ACHN (cell line): ENCODE results near the gene HDGFL3.
"Not testable (repeated sequence)": the region's sequence is repeated elsewhere in the genome, so short reads cannot be mapped to it uniquely, and the experiment has no call there.

ENCODE experiments used
- DNase-seq: peaks from one replicate; pipeline ENCODE4 v3.0.0-alpha.2; 2015
- in situ Hi-C: cut with HindIII; loops from 2 replicates; pipeline ENCODE4 v1.10.0; 2017; ENCODE audit warnings: low sequenced_read_pairs, low pct_ligation_motif_present, low pct_unique_long_range_greater_than_20kb

The HDGFL3 gene

GRCh38 chr15:83155942-83156341 is 51.7 kb downstream of the HDGFL3 start:
- in situ Hi-C loops, result no loop called here
- DNase-seq, result no peak

DNA sequence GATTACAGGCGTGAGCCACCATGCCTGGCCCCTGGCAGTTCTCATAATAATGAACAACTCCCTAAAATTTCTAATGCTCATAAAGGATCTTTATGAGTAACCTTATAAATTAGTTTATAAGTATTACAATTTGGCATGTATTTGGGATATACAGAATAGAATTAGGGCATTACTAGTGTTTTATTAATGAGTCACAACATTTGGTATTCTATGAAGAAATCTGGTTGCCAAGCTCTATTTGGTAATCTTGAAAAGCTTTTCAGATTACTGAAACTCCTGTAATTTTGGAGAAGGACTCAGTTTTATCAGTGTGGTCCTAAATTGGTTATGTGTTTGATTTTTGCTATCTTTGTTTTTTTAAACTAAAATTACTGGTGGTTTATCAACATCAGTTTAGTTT is 54.3 kb downstream of the HDGFL3 start:
- in situ Hi-C loops, result no loop called here
- no peak for DNase-seq

DNA sequence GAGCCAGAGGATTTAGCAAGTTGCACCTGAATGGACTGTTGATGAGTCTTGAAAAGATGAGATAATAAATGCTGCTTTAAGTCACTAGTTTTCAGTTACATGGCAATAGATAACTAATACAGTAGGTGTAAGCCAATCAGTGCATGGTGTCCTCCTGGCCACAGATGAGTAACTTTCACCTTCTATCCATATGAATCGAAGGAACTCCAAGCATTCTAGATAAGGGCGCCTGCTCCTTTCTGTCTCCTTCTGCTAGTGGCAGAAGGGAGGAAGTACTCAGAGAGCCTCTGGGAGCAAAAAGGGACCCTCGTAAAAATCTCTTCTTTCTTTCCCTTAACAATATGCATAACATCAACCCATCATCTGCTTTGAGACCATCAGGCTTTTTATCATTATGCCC is 62.9 kb downstream of the HDGFL3 start:
- DNase-seq, result no peak
- in situ Hi-C loops, result no loop called here

GRCh38 chr15:83142151-83142550 is 65.5 kb downstream of the HDGFL3 start:
- in situ Hi-C loops, DNase-seq: not testable (repeated sequence)

- in situ Hi-C loops, result no loop called here
- no peak for DNase-seq
These were observed 74.6 kb downstream of the HDGFL3 start for GRCh38 chr15:83132861-83133523.

GRCh38 chr15:83129791-83130190 is 77.8 kb downstream of the HDGFL3 start:
- DNase-seq, result no peak
- in situ Hi-C loops, result no loop called here

DNA sequence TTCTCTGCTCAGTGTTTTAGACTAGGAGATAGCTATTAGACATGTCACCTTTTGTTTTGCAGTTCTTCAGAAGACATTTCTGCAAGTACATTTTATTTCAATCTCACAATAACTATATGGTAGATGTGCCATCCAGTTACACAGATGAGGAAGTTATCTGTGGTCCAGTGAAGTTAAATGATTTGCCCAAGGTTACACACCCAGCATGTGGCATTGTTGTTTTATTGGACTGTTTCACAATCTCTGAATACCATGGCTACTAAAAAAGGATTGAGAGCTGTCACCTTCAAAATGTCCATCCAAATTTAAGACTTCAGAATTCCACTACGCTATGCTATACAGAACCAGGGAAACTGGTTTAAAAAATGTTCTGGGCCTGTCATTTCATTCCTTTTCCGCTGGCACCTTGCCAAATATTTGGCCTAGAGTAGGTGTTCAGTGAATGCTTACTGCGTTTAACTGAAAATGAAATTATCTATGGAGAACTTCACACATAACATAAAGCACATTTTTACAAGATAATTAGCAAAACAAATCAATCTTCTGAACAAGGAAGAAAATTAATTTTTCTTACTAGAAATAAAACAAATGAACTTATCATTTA is 80.0 kb downstream of the HDGFL3 start:
- in situ Hi-C loops, result no loop called here
- DNase-seq, result no peak

- no peak for DNase-seq
- in situ Hi-C loops, result no loop called here
These were observed 84.1 kb downstream of the HDGFL3 start for GRCh38 chr15:83123529-83123928.

DNA sequence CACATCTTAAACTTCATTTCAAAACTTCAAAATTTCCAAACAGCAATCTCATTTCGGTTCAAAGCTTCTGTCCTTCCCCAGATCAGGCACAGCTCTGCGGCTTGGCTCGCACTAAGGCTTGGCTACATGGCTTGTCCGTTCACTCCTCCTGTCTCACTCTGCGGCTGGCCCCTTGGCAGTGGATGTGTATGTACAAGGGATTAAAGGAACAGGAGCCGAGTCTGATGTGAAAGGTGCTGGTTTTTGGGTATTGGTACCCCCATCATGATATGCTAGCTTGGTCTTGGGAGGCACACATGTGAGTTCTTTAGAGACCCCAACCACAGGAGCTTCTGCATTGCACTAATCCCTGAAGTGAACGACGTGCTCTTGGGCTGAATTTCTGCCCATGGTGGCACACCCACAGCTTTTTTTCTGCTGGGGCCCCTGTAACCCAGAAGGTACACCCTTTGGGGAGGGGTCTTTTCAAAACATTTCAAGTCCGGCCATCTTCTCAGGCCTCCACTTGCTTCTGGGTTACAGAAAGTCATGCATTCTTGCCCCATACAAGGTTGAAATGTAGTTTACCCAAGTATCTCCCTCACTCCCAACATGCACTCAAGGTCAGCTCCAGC is 87.5 kb downstream of the HDGFL3 start:
- no peak for DNase-seq
- in situ Hi-C loops, result no loop called here

DNA sequence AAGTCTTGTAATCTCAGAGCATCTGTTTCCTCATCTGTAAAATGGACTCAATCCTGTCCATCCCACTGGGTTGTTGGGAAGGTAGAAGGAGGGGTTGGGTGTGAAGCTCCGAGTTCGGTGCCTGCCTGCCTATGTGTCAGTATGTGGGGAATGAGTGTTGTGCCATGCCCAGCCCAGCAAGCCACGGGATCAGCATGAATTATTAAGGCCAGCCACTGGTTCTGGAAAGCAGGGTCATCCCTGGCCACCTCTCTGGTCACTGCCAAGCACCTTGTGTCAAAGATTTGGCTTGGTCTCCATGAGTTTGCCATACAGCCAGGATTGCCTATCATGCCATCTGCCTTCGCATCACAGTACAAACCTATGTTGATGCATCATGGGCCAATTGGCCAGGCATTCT is 88.7 kb downstream of the HDGFL3 start:
- in situ Hi-C loops, result no loop called here
- DNase-seq, result no peak

DNA sequence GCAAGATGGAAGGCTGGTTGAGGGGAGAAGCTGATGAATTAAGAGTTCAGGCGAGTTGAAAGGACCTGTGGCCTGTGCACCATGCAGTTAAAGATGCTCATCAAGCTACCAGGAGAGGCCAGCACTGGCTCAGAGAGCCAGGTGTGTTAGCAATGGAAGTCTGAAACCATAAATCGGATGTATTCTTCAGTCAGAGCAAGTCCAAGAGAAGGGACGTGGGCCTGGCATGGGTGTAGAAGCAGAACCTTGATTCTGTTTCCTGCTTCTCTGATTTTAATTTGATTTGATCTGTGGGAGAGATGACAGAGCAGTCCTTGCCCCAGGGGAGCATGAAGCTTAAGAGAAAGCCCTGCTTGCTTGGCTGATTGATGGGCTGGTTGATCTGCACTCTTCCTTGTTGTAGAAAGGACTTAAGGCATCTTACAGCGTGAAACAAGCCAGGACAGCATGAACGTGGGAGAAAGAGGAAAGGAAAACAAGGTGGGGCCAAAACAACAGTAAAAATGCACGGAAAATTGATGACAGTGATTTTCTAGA is 89.3 kb downstream of the HDGFL3 start:
- in situ Hi-C loops, result no loop called here
- no peak for DNase-seq

DNA sequence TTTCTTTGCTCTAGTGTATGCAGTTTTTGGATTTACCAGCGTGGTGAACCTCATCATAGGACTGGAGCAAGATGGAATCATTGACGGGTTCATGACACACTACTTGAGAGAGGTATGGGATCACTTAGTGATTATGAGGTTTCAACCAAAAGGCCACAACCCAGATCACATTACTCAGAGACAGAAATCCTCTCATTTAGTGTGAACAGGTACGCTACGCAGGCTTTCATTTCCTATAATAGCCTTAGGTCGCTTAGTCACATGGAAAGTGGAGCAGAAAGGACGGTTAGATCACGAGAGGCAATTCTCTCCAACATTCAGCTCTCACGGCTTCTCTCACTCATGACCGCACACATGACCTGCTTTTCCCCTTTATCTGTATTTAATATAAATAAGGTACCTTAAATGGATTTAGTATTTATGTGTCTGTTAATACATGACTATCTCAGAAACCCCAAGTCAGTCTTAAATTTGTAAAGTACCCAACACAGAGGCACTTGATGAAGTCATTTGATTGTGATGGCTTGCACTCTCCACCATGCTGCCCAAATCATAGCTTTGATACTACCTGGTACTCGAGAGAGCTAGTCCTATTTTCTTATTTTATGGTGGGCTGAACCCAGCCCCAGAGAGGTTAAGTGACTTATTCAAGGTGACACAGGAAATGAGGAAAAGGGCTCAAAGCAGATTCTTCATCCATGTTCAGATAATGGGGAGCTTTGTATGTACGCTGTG is 91.6 kb downstream of the HDGFL3 start:
- no peak for DNase-seq
- in situ Hi-C loops, result no loop called here

GRCh38 chr15:83115410-83115809 is 92.2 kb downstream of the HDGFL3 start:
- in situ Hi-C loops, result no loop called here

GRCh38 chr15:83114856-83115255 is 92.8 kb downstream of the HDGFL3 start:
- in situ Hi-C loops, result no loop called here
- no peak for DNase-seq

More at GRCh38 chr15:83115410-83115809, 92.2 kb downstream of the HDGFL3 start:
- no peak for DNase-seq

GRCh38 chr15:83113881-83114674 is 93.5 kb downstream of the HDGFL3 start:
- no peak for DNase-seq
- in situ Hi-C loops, result no loop called here

GRCh38 chr15:83112956-83113299 is 94.7 kb downstream of the HDGFL3 start:
- no peak for DNase-seq
- in situ Hi-C loops, result no loop called here

DNA sequence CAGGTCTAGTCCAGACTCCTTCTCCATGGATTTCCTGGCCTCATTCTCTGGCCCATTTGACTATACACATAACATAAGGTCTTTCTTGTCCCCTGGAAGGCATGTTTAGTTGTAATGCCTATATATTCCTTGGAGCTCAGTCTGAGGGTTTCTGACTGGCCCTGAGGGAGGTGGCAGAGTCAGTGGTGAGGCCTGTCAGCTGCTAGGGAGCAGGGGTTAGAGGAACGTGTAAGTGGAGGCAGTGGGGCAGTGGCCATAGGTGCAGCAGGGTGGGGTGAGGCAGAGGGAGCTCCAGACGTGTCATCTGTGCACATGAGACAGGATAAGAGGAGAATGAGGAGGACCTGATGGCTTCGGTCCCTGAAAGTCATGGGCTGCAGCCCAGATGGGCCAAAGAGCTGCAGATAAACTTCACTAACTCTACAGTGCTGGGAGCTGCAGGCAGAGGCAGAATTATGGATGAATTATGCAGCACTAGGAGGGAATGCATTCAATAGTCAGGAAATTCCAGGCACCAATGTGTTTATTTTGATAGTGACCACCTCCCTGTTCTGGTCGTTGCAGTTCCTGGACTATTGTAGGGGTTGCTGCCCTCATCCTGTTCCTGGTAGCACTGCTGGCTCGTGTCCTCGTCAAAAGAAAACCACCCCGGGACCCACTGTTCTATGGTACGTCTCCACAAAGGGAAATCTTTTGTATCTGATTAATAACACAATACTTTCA is 95.2 kb downstream of the HDGFL3 start:
- in situ Hi-C loops, result no loop called here

DNA sequence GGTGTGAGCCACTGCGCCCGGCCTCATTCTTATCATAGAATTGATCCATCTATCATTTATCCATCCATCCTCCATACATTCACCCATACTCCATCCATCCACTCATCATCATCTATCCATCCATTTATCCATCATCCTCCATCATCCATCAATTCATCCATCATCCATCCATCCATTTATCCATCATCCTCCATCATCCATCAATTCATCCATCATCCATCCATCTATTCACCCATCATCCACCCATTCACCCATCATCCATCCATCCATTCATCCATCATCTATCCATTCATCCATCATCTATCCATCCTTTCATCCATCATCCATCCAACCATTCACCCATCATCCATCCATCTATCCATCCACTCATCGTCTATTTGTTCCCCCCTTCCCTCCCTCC is 96.5 kb downstream of the HDGFL3 start:
- in situ Hi-C loops, result no loop called here
- DNase-seq, result no peak

More for the DNA sequence above, 95.2 kb downstream of the HDGFL3 start:
- DNase-seq, result no peak
